H1 (cell line): ENCODE data around the gene ACACA.

Experiments
- CBX8 ChIP-seq: fragments of 300-800, 300-1000 bp; sonication (generic); IDR thresholded peaks from 2 replicates; pipeline ENCODE4 v1.7.1; 2016; ENCODE audit warnings: low read depth, low read length, borderline replicate concordance
- CTCF ChIP-seq, 3 experiments: IDR thresholded peaks; 1 replicate in 2 of 3; 2 replicates in 1 of 3; pipeline versions ENCODE4 v1.5.1 to v1.6.1; 2011; ENCODE audit warnings: low read length in 3 of 3, mild to moderate bottlenecking in 3 of 3, inconsistent platforms in 2 of 3, low read depth in 1 of 3, moderate library complexity in 1 of 3; ENCODE audit not compliant: insufficient read depth in 1 of 3; ENCODE audit errors: control extremely low read depth in 1 of 3
- EP300 ChIP-seq, 2 experiments: IDR thresholded peaks; 1 replicate in 1 of 2; 2 replicates in 1 of 2; pipeline ENCODE4 v1.6.1; 2011 to 2012; ENCODE audit warnings: low read depth in 2 of 2, low read length in 2 of 2, mild to moderate bottlenecking in 2 of 2, borderline replicate concordance in 1 of 2, inconsistent platforms in 1 of 2, moderate library complexity in 1 of 2
- POLR2AphosphoS5 ChIP-seq: IDR thresholded peaks from 2 replicates; pipeline ENCODE4 v1.6.1; 2011; ENCODE audit warnings: low read depth, low read length
- USF2 ChIP-seq: IDR thresholded peaks from 2 replicates; pipeline ENCODE4 v1.6.1; 2011; ENCODE audit warnings: low read length, improper control_type of control experiment

DNA sequence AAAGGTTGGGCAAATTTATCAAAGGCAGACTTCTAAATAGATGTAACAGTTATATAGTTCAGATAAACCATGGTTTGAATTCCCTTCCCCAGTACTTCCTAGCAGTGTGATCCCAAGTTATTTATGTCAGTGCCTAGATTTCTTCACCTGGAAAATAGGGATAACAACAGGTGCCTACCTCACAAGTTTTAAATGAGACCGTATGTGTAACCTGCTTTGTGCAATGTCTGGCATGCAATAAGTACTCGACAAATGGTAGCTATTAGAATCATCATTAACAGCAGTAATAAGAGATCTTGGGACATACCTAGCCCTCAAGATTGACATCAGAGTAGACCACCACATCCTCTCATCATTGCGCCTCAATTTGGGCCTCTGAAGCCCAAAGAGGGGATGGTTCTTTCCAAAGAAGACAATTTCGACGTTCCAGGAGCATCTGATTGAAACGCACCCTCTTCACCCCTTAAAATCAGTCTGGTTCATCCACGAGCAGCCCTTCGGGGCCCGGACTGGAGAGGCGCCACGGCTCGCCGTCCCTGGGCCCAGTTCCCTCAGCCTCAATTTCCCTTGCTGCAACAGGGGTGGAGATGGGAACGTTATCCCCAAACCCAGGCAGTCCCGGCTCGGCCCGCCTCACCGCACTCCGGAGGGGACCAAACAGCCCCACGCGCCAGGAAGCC, 541 bp downstream of the ACACA start:
- TF ChIP-seq POLR2AphosphoS5 (no peak), USF2 (no peak), EP300 (IDR thresholded peaks at IDR 0.05; ENCODE audit: borderline replicate concordance in 1 of 2, low read depth in 2 of 2, low read length in 2 of 2) (no peak), CTCF (IDR thresholded peaks at IDR 0.05; ENCODE audit: control extremely low read depth in 1 of 3, insufficient read depth in 1 of 3, low read depth in 1 of 3, low read length in 3 of 3) (no peak), CBX8 (no peak)
